Heart left ventricle (tissue), 13 donors: Measurements from ENCODE around the gene PHF2.

Source experiments
- POLR2A ChIP-seq, 2 donors: fragments of 450-650 bp; IDR thresholded peaks; one replicate each; pipeline ENCODE4 v1.6.1; 2017; ENCODE audit warnings: antibody characterized with exemption in 2 of 2, mild to moderate bottlenecking in 2 of 2, moderate library complexity in 2 of 2
- TF ChIP-seq, protein P1 (sequence below), 12 donors: fragments of 200-600 bp; sonication (generic) in 4 of 12; IDR thresholded peaks; one replicate each; pipeline versions ENCODE4 v1.5.0 to v1.8.0; 2018 to 2022; ENCODE audit warnings: antibody characterized with exemption in 12 of 12, mild to moderate bottlenecking in 5 of 12
- donor health status: ischemic (EF 13 %, LVEDD 7.1; RV severe dilation, severe dysfunction).
- donor health status: DM: no; HTN: yes; CAD: no.
- donor health status: DM: no; HTN: no; CAD: no.
- donor health status: ischemic (EF 25% LVEDD 6.9; RV normal size, moderate dysfunction).
- donor health status: ischemic (EF 25% LVEDD 5.7; RV mildly dilated, moderate dysfunction).
- donor health status: ischemic (EF 35%, LVEDD 5.7; RV mildly dilated, moderate dysfunction).
- donor health status: nonischemic (EF 11% LVEDD 7.7; RV severe dilation, severe dysfunction).
- donor health status: DM: yes; HTN: yes; CAD: no.
- donor health status: PGD.
- donor health status: ischemic (EF 29% LVEDD 5.4; RV normal size, mild dysfunction).
- donor health status: nonischemic (EF 23%, LVEDD 6.1; RV moderate dilation, normal function).

DNA sequence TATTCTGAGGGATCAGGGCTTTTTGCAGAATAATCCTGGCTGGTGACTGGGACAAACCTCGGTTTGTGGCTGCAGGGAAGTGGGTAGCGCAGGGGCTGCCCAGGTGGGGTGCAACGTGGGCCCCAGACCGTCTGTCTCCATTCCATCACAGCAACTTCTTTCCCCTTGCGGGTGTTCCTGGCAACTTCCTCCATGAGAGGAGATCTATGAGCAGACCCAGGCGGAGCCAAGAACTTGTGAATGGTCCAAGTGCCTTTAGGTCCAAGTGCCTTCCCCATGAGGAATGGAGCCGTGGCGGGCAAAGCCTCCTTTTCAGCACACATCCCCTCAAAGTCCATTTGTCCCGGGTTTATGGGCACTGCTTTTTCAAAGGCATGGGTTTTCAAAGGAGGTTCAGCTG is 136.5 kb downstream of the PHF2 start:
- no peak for TF ChIP-seq POLR2A (IDR thresholded peaks at IDR 0.05)
- TF ChIP-seq, protein P1, sequence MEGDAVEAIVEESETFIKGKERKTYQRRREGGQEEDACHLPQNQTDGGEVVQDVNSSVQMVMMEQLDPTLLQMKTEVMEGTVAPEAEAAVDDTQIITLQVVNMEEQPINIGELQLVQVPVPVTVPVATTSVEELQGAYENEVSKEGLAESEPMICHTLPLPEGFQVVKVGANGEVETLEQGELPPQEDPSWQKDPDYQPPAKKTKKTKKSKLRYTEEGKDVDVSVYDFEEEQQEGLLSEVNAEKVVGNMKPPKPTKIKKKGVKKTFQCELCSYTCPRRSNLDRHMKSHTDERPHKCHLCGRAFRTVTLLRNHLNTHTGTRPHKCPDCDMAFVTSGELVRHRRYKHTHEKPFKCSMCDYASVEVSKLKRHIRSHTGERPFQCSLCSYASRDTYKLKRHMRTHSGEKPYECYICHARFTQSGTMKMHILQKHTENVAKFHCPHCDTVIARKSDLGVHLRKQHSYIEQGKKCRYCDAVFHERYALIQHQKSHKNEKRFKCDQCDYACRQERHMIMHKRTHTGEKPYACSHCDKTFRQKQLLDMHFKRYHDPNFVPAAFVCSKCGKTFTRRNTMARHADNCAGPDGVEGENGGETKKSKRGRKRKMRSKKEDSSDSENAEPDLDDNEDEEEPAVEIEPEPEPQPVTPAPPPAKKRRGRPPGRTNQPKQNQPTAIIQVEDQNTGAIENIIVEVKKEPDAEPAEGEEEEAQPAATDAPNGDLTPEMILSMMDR (IDR thresholded peaks at IDR 0.05): no peak
